ENCODE results near the gene DHRS2. TPM values are rescaled to one million over a fixed set of nuclear protein-coding genes. Genes with fewer than 3 reads are reported as not detected.

Gene DHRS2
- total and polyA plus RNA-seq, 2 of the 13 experiments (the other 11 are each of a cell fraction or from before 2014, with no cell fraction given): 1,621 to 3,021 TPM

- TF ChIP-seq ARID5B (CRISPR knock-in tag; IDR thresholded peaks at IDR 0.05) (no peak), NAIF1 (CRISPR knock-in tag; IDR thresholded peaks at IDR 0.05; ENCODE audit: borderline replicate concordance) (no peak), KLF11 (CRISPR knock-in tag; IDR thresholded peaks at IDR 0.05) (no peak), FOXJ3 (CRISPR knock-in tag; IDR thresholded peaks at IDR 0.05; ENCODE audit: borderline replicate concordance) (no peak), GZF1 (CRISPR knock-in tag; IDR thresholded peaks at IDR 0.05) (no peak), ZNF672 (CRISPR knock-in tag; IDR thresholded peaks at IDR 0.05) (no peak), RCOR2 (CRISPR knock-in tag; IDR thresholded peaks at IDR 0.05) (no peak), NFYC (CRISPR knock-in tag; IDR thresholded peaks at IDR 0.05) (no peak), HNF4A (CRISPR knock-in tag; IDR thresholded peaks at IDR 0.05) (no peak), ZNF616 (CRISPR knock-in tag; IDR thresholded peaks at IDR 0.05; ENCODE audit: low read depth) (no peak), POLR2A (IDR thresholded peaks at IDR 0.05; ENCODE audit: insufficient read depth in 1 of 2, low read depth in 2 of 2, low read length in 2 of 2) (peak in 1 of 2 experiments; percentile 77; a peak in 2 of 4 replicates), ZNF768 (CRISPR knock-in tag; IDR thresholded peaks at IDR 0.05) (no peak; the same call in 1 of the 2 replicates), RBM39 (IDR thresholded peaks at IDR 0.05; ENCODE audit: low read depth, low read length, poor library complexity, severe bottlenecking) (peak; percentile 4), REL (CRISPR knock-in tag; conservative IDR thresholded peaks at IDR 0.05) (no peak), HINFP (CRISPR knock-in tag; IDR thresholded peaks at IDR 0.05; ENCODE audit: low read depth) (no peak), ZNF569 (CRISPR knock-in tag; IDR thresholded peaks at IDR 0.05; ENCODE audit: borderline replicate concordance) (no peak), ZNF138 (CRISPR knock-in tag; IDR thresholded peaks at IDR 0.05; ENCODE audit: low read depth) (no peak), KLF15 (CRISPR knock-in tag; IDR thresholded peaks at IDR 0.05; ENCODE audit: borderline replicate concordance) (no peak), DNMT3B (CRISPR knock-in tag; conservative IDR thresholded peaks at IDR 0.05) (no peak), ZFP37 (CRISPR knock-in tag; IDR thresholded peaks at IDR 0.05; ENCODE audit: borderline replicate concordance) (no peak), NBN (conservative IDR thresholded peaks at IDR 0.05) (no peak), NCOA2 (CRISPR knock-in tag; IDR thresholded peaks at IDR 0.05) (0 out of 2 replicates have a peak, but pooled peaks have one; percentile 16), ZNF7 (CRISPR knock-in tag; IDR thresholded peaks at IDR 0.05) (peak; percentile 1; the same call in 1 of the 2 replicates)
- TF ChIP-seq, protein P1, sequence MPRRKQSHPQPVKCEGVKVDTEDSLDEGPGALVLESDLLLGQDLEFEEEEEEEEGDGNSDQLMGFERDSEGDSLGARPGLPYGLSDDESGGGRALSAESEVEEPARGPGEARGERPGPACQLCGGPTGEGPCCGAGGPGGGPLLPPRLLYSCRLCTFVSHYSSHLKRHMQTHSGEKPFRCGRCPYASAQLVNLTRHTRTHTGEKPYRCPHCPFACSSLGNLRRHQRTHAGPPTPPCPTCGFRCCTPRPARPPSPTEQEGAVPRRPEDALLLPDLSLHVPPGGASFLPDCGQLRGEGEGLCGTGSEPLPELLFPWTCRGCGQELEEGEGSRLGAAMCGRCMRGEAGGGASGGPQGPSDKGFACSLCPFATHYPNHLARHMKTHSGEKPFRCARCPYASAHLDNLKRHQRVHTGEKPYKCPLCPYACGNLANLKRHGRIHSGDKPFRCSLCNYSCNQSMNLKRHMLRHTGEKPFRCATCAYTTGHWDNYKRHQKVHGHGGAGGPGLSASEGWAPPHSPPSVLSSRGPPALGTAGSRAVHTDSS (CRISPR knock-in tag; conservative IDR thresholded peaks at IDR 0.05): no peak
- TF ChIP-seq, protein P2, sequence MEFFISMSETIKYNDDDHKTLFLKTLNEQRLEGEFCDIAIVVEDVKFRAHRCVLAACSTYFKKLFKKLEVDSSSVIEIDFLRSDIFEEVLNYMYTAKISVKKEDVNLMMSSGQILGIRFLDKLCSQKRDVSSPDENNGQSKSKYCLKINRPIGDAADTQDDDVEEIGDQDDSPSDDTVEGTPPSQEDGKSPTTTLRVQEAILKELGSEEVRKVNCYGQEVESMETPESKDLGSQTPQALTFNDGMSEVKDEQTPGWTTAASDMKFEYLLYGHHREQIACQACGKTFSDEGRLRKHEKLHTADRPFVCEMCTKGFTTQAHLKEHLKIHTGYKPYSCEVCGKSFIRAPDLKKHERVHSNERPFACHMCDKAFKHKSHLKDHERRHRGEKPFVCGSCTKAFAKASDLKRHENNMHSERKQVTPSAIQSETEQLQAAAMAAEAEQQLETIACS (CRISPR knock-in tag; IDR thresholded peaks at IDR 0.05): no peak
Measured at GRCh38 chr14:23640524-23641141, 4.5 kb downstream of the DHRS2 start (continued).

Measured in HepG2 (cell line).